Spinal cord (tissue), 10 donors: Measurements from ENCODE around the gene PAPSS2. TPM values are rescaled to one million over a fixed set of nuclear protein-coding genes. Genes with fewer than 3 reads are reported as not detected.

Source experiments
- DNase-seq, 6 donors: peaks; one replicate each; pipeline versions ENCODE4 v3.0.0 to v3.0.0-alpha.2; 2013 to 2015; ENCODE audit warnings: low spot score in 6 of 6, low read depth in 4 of 6
- H3K27ac ChIP-seq: one replicate; pipeline ENCODE4 v1.5.1; 2013; ENCODE audit warnings: low read depth, low read length, control low read depth
- H3K27me3 ChIP-seq: one replicate; pipeline ENCODE4 v1.6.1; 2013; ENCODE audit warnings: low read length; ENCODE audit not compliant: control insufficient read depth, insufficient read depth
- H3K36me3 ChIP-seq: one replicate; pipeline ENCODE4 v1.6.1; 2013; ENCODE audit warnings: low read length; ENCODE audit not compliant: control insufficient read depth, insufficient read depth
- H3K4me1 ChIP-seq: one replicate; pipeline ENCODE4 v1.6.1; 2013; ENCODE audit warnings: low read length; ENCODE audit not compliant: control insufficient read depth, insufficient read depth
- H3K4me3 ChIP-seq: one replicate; pipeline ENCODE4 v1.5.1; 2013; ENCODE audit warnings: low read depth, low read length, control low read depth
- H3K9me3 ChIP-seq: one replicate; pipeline ENCODE4 v1.6.1; 2013; ENCODE audit warnings: low read length; ENCODE audit not compliant: control insufficient read depth, insufficient read depth
- WGBS: methylation state at CpG from one replicate; pipeline ENCODE4 v1.1.5; 2013; ENCODE audit warnings: missing lambda C conversion rate; ENCODE audit not compliant: insufficient coverage; 5-methylcytosine and 5-hydroxymethylcytosine counted together
- polyA plus RNA-seq, 2 donors: library from polyadenylated mRNA; unstranded; fragments of 120-200 nt; gene quantifications; one replicate each; pipeline ENCODE4 v1.2.1, GENCODE V29; 2013; ENCODE audit not compliant: insufficient read length in 2 of 2
- total RNA-seq, 2 donors: library from RNA; depleted of rRNA in 1 of 2; stranded (reverse); fragments of 120-200 nt in 1 of 2; fragments of >200 nt in 1 of 2; gene quantifications; one replicate each; pipeline versions ENCODE4 v1.2.3 to v1.2.4, GENCODE V29; 2013 to 2014
- donor health status: healthy.

PAPSS2 gene
- total and polyA plus RNA-seq, 4 donors = 8.8 to 13.4 (median 11.2) TPM

GRCh38 chr10:87700031-87700796, 40.5 kb downstream of the PAPSS2 start:
- Histone ChIP-seq H3K4me3 (no peak overlapping the region), H3K36me3 (no peaks in the 10 kb centered on the region), H3K9me3 (no peaks in the 10 kb centered on the region), H3K27ac (no peak overlapping the region), H3K27me3 (no peaks in the 10 kb centered on the region), H3K4me1 (no peaks in the 10 kb centered on the region)
- no CpG with 5 or more reads among the region's 7 CpGs for WGBS
- no peak for DNase-seq

- Histone ChIP-seq H3K36me3 (no peaks in the 10 kb centered on the region), H3K27me3 (no peaks in the 10 kb centered on the region), H3K9me3 (no peaks in the 10 kb centered on the region), H3K27ac (no peak overlapping the region), H3K4me3 (no peak overlapping the region), H3K4me1 (no peaks in the 10 kb centered on the region)
- 77% methylated on average over 9 of the region's 9 CpGs for WGBS
- DNase-seq = no peak
Measured at GRCh38 chr10:87702260-87702972, 42.7 kb downstream of the PAPSS2 start.

- DNase-seq = no peak
- H3K36me3 ChIP-seq = no peaks in the 10 kb centered on the region
- no peaks in the 10 kb centered on the region for H3K9me3 ChIP-seq
- no peaks in the 10 kb centered on the region for H3K27me3 ChIP-seq
- H3K4me3 ChIP-seq = no peak overlapping the region
- no peaks in the 10 kb centered on the region for H3K4me1 ChIP-seq
- 100% methylated on average over 2 of the region's 4 CpGs for WGBS
- no peak overlapping the region for H3K27ac ChIP-seq
Measured at GRCh38 chr10:87702973-87703294, 43.3 kb downstream of the PAPSS2 start.

- Histone ChIP-seq H3K27me3 (no peaks in the 10 kb centered on the region), H3K27ac (no peak overlapping the region), H3K36me3 (no peaks in the 10 kb centered on the region), H3K4me3 (no peak overlapping the region), H3K4me1 (no peaks in the 10 kb centered on the region), H3K9me3 (no peaks in the 10 kb centered on the region)
- no peak for DNase-seq
- WGBS = no CpG with 5 or more reads among the region's 1 CpG
Measured at GRCh38 chr10:87703771-87704170, 44.1 kb downstream of the PAPSS2 start.

GRCh38 chr10:87705339-87705738, 45.7 kb downstream of the PAPSS2 start:
- no peak overlapping the region for H3K4me3 ChIP-seq
- DNase-seq = no peak
- no peaks in the 10 kb centered on the region for H3K9me3 ChIP-seq
- no peaks in the 10 kb centered on the region for H3K36me3 ChIP-seq
- no peaks in the 10 kb centered on the region for H3K27me3 ChIP-seq
- no peak overlapping the region for H3K27ac ChIP-seq
- no peaks in the 10 kb centered on the region for H3K4me1 ChIP-seq

GRCh38 chr10:87706731-87707130, 47.1 kb downstream of the PAPSS2 start:
- DNase-seq = no peak
- H3K4me3 ChIP-seq = no peak overlapping the region
- H3K4me1 ChIP-seq = no peaks in the 10 kb centered on the region
- no peaks in the 10 kb centered on the region for H3K36me3 ChIP-seq
- 70% methylated on average over 2 of the region's 4 CpGs for WGBS
- H3K27ac ChIP-seq = no peak overlapping the region
- no peaks in the 10 kb centered on the region for H3K27me3 ChIP-seq
- H3K9me3 ChIP-seq = no peaks in the 10 kb centered on the region

GRCh38 chr10:87707254-87707653, 47.6 kb downstream of the PAPSS2 start:
- Histone ChIP-seq H3K9me3 (no peaks in the 10 kb centered on the region), H3K4me1 (no peaks in the 10 kb centered on the region), H3K4me3 (no peak overlapping the region), H3K36me3 (no peaks in the 10 kb centered on the region), H3K27ac (no peak overlapping the region), H3K27me3 (no peaks in the 10 kb centered on the region)
- WGBS = 100% methylated on average over 1 of the region's 4 CpGs
- DNase-seq = no peak

GRCh38 chr10:87712913-87713616, 53.4 kb downstream of the PAPSS2 start:
- DNase-seq = no peak
- Histone ChIP-seq H3K4me1 (no peaks in the 10 kb centered on the region), H3K27me3 (no peaks in the 10 kb centered on the region), H3K36me3 (no peaks in the 10 kb centered on the region), H3K9me3 (no peaks in the 10 kb centered on the region), H3K27ac (no peak overlapping the region), H3K4me3 (no peak overlapping the region)
- 93% methylated on average over 3 of the region's 11 CpGs for WGBS

GRCh38 chr10:87713707-87714106, 54.0 kb downstream of the PAPSS2 start:
- no peaks in the 10 kb centered on the region for H3K9me3 ChIP-seq
- H3K4me1 ChIP-seq = no peaks in the 10 kb centered on the region
- DNase-seq = no peak
- no peaks in the 10 kb centered on the region for H3K36me3 ChIP-seq
- H3K27me3 ChIP-seq = no peaks in the 10 kb centered on the region
- H3K27ac ChIP-seq = no peak overlapping the region
- H3K4me3 ChIP-seq = no peak overlapping the region
- no CpG with 5 or more reads among the region's 3 CpGs for WGBS
